ENCODE measurements around the gene CADPS.
A peak's percentile ranks its signal among the peaks of the same experiment; 100 is the strongest.

DNA sequence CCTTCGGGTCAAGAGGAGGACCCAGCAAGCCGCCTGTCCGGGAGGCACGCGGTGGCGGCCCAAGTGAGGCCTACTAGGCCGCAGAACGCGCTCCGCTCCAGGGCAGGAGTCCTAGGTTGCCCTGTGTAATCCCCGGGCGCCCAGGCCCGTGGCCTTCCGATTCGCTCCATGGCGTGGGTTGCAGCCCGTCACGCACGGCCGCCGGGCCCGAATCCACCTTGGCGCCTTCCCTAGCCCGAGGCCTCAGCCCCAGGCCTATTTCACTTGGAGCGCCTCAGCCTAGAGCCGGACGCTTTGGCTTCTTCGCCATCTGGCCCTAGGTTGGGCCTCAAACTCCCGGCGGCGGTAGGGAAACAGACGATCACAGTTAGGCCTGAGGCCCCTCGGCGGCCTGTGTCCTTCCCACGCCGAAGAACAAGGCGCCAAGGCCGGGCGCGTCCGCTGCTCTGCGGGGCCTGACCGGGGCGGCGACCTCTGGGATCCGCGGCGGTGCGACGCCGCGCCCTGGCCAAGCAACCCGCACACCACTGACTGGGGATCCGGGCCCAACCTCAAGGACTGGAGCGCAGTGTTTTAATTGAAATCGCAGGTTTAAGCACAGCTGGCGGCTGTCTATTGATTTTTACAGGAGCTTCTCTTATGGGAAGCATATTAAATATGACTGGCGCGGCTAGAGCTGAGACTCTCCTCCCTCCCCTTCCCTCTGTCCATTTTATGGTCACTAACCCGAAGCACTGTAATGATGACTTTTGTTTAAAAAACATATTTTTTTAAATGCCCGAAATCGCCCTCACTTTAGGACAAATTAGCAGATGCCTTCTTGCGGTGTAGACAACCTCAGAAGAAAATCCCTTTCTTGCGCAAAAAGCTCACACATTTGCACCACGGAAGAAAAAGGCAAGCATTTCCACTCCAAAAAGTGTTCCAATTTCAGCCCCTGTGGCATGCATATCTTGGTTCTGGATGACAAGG is 498.0 kb downstream of the CADPS start:
- TF ChIP-seq EZH2 (IDR thresholded peaks at IDR 0.05; ENCODE audit: borderline replicate concordance, low read length), result peak; percentile 43
- TF ChIP-seq, protein P1, sequence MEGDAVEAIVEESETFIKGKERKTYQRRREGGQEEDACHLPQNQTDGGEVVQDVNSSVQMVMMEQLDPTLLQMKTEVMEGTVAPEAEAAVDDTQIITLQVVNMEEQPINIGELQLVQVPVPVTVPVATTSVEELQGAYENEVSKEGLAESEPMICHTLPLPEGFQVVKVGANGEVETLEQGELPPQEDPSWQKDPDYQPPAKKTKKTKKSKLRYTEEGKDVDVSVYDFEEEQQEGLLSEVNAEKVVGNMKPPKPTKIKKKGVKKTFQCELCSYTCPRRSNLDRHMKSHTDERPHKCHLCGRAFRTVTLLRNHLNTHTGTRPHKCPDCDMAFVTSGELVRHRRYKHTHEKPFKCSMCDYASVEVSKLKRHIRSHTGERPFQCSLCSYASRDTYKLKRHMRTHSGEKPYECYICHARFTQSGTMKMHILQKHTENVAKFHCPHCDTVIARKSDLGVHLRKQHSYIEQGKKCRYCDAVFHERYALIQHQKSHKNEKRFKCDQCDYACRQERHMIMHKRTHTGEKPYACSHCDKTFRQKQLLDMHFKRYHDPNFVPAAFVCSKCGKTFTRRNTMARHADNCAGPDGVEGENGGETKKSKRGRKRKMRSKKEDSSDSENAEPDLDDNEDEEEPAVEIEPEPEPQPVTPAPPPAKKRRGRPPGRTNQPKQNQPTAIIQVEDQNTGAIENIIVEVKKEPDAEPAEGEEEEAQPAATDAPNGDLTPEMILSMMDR (conservative IDR thresholded peaks at IDR 0.05 in 1 of 2, IDR thresholded peaks at IDR 0.05 in 1 of 2; ENCODE audit: extremely low read depth in 1 of 2, insufficient read depth in 1 of 2, low read depth in 1 of 2, low read length in 2 of 2), result no peak

Measured in mammary epithelial cell (primary cell).